Loucy (cell line): ENCODE measurements around the gene LOX.

ENCODE experiments used
- CTCF ChIP-seq: fragments of 200-600 bp; sonication (generic); conservative IDR thresholded peaks from 2 replicates; pipeline ENCODE4 v1.5.1; 2014; ENCODE audit warnings: mild to moderate bottlenecking, antibody characterized with exemption, low read length
- EZH2phosphoT487 ChIP-seq: fragments of 200-600 bp; IDR thresholded peaks from 2 replicates; pipeline ENCODE4 v1.6.1; 2018; ENCODE audit warnings: antibody characterized with exemption, mild to moderate bottlenecking, moderate library complexity, borderline replicate concordance

- no peak for TF ChIP-seq CTCF
- TF ChIP-seq EZH2phosphoT487 = no peak
These were observed 46.7 kb upstream of the LOX start for GRCh38 chr5:122124766-122125165.
